Measurements from ENCODE around the gene CX3CL1.

The CX3CL1 gene

DNA sequence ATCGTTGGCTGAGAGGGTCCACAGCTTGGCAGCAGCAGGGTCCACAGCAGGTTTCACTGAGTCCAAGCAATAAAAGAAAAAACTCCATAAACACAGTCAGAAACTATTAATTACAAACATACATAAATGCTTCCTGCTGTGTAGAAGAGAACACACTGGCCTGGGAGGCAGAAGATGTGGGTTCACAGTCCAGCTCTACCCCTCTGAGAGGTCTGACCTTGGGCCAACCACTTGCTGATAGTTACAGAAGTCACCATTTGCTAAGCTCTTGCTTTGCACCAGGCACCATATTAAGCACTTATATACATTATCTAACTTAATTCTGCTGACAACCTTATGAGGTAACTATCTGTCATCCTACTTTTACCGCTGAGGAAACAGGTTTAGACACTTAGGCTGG lies 60.2 kb downstream of the CX3CL1 start:
- Histone ChIP-seq H3K4me1 (ENCODE audit: control insufficient read depth, insufficient read depth, low read length, poor library complexity, severe bottlenecking) (no peaks in the 10 kb centered on the region), H3K4me3 (ENCODE audit: insufficient read depth, low read depth, low read length, poor library complexity, severe bottlenecking) (no peak overlapping the region), H3K27me3 (replicated peaks; ENCODE audit: control insufficient read depth, insufficient read depth, low read length, poor library complexity, severe bottlenecking) (no peaks in the 10 kb centered on the region), H3K9me3 (ENCODE audit: control insufficient read depth, low read length) (no peaks in the 10 kb centered on the region), H3K36me3 (ENCODE audit: control insufficient read depth, insufficient read depth, low read length) (peaks cover 63% of the 10 kb centered on the region), H3K27ac (ENCODE audit: insufficient read depth, low read length, poor library complexity, severe bottlenecking) (no peak overlapping the region)
- no peak for DNase-seq

DNA sequence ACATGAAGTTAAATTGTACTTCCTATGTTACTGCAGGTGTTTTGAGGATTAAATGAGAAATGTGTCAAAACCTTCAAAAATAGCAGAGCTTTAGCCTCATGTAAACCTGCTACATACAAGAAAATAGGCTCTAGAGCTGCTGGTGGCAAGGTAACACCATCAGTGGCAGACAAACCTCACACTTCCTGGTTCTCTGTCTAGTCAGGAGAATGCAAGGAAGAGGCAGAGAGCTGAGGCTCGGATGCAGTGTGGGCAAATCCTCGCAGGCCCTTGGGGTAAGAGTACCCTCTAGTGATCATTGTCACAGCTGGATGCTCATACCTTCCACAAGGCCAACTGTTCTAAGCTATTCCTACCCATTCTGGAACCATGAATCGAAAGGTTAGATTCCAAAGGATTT lies 60.7 kb downstream of the CX3CL1 start:
- Histone ChIP-seq H3K27ac (ENCODE audit: insufficient read depth, low read length, poor library complexity, severe bottlenecking) (no peak overlapping the region), H3K27me3 (replicated peaks; ENCODE audit: control insufficient read depth, insufficient read depth, low read length, poor library complexity, severe bottlenecking) (no peaks in the 10 kb centered on the region), H3K36me3 (ENCODE audit: control insufficient read depth, insufficient read depth, low read length) (peaks cover 63% of the 10 kb centered on the region), H3K4me1 (ENCODE audit: control insufficient read depth, insufficient read depth, low read length, poor library complexity, severe bottlenecking) (no peaks in the 10 kb centered on the region), H3K4me3 (ENCODE audit: insufficient read depth, low read depth, low read length, poor library complexity, severe bottlenecking) (no peak overlapping the region), H3K9me3 (ENCODE audit: control insufficient read depth, low read length) (no peaks in the 10 kb centered on the region)
- DNase-seq, result no peak

- Histone ChIP-seq H3K27ac (ENCODE audit: insufficient read depth, low read length, poor library complexity, severe bottlenecking) (no peak overlapping the region), H3K27me3 (replicated peaks; ENCODE audit: control insufficient read depth, insufficient read depth, low read length, poor library complexity, severe bottlenecking) (no peaks in the 10 kb centered on the region), H3K4me1 (ENCODE audit: control insufficient read depth, insufficient read depth, low read length, poor library complexity, severe bottlenecking) (no peaks in the 10 kb centered on the region), H3K9me3 (ENCODE audit: control insufficient read depth, low read length) (no peaks in the 10 kb centered on the region), H3K36me3 (ENCODE audit: control insufficient read depth, insufficient read depth, low read length) (peaks cover 62% of the 10 kb centered on the region), H3K4me3 (ENCODE audit: insufficient read depth, low read depth, low read length, poor library complexity, severe bottlenecking) (no peak overlapping the region)
- DNase-seq, result no peak
These were observed 61.7 kb downstream of the CX3CL1 start for GRCh38 chr16:57434003-57434402.

Data from effector memory CD4-positive, alpha-beta T cell (primary cell).